ENCODE measurements around the gene C1QTNF7. TPM values are rescaled to one million over a fixed set of nuclear protein-coding genes. Genes with fewer than 3 reads are reported as not detected.

C1QTNF7 gene
- total and polyA plus RNA-seq, 2 experiments from 2014 or later = not detected

GRCh38 chr4:15488658-15489470 lies 61.0 kb downstream of the C1QTNF7 start:
- Histone ChIP-seq H3K4me2 (ENCODE audit: unreplicated experiment) (no peak overlapping the region), H3K79me2 (ENCODE audit: insufficient read depth) (no peaks in the 10 kb centered on the region), H3F3A (ENCODE audit: insufficient read depth) (peaks cover 5% of the 10 kb centered on the region; the same call in 1 of the 2 replicates), H4K20me1 (ENCODE audit: insufficient read depth) (no peaks in the 10 kb centered on the region), H3K9me3 (ENCODE audit: low read depth) (no peaks in the 10 kb centered on the region), H2AFZ (no peak overlapping the region), H3K9ac (no peak overlapping the region), H3K27ac (no peak overlapping the region), H3K4me1 (ENCODE audit: insufficient read depth) (no peaks in the 10 kb centered on the region), H3K27me3 (replicated peaks; ENCODE audit: insufficient read depth) (no peaks in the 10 kb centered on the region), H3K4me3 (no peak overlapping the region), H3K9me2 (ENCODE audit: insufficient read depth) (no peaks in the 10 kb centered on the region), H3K36me3 (ENCODE audit: low read depth) (no peaks in the 10 kb centered on the region)
- peak; percentile 41 for DNase-seq
- 51 to 53% methylated on average over 6 of the region's 6 CpGs for WGBS, 2 experiments (ENCODE audit: low coverage in 1 of 2, low lambda C conversion rate in 2 of 2, missing lambda C conversion rate in 2 of 2)
- TF ChIP-seq EZH2 (IDR thresholded peaks at IDR 0.05; ENCODE audit: insufficient read depth, poor library complexity, severe bottlenecking) = no peak
- TF ChIP-seq EZH2phosphoT487 (IDR thresholded peaks at IDR 0.05; ENCODE audit: insufficient read depth, low read depth) = no peak
- in situ Hi-C loops (cut with MboI) = loop anchor here (25.0 kb wide), 1 partner anchor 473 kb away; the partner anchor contains the start of gene FGFBP2

GRCh38 chr4:15489551-15489950 lies 61.7 kb downstream of the C1QTNF7 start:
- Histone ChIP-seq H3K79me2 (ENCODE audit: insufficient read depth) (no peaks in the 10 kb centered on the region), H3F3A (ENCODE audit: insufficient read depth) (peaks cover 5% of the 10 kb centered on the region; the same call in 1 of the 2 replicates), H3K9me3 (ENCODE audit: low read depth) (no peaks in the 10 kb centered on the region), H3K9me2 (ENCODE audit: insufficient read depth) (no peaks in the 10 kb centered on the region), H3K27me3 (replicated peaks; ENCODE audit: insufficient read depth) (no peaks in the 10 kb centered on the region), H3K4me2 (ENCODE audit: unreplicated experiment) (no peak overlapping the region), H3K36me3 (ENCODE audit: low read depth) (no peaks in the 10 kb centered on the region), H4K20me1 (ENCODE audit: insufficient read depth) (no peaks in the 10 kb centered on the region), H2AFZ (no peak overlapping the region), H3K4me3 (no peak overlapping the region), H3K9ac (no peak overlapping the region), H3K27ac (no peak overlapping the region), H3K4me1 (ENCODE audit: insufficient read depth) (no peaks in the 10 kb centered on the region)
- in situ Hi-C loops (cut with MboI) = loop anchor here (25.0 kb wide), 1 partner anchor 473 kb away; the partner anchor contains the start of gene FGFBP2
- TF ChIP-seq EZH2 (IDR thresholded peaks at IDR 0.05; ENCODE audit: insufficient read depth, poor library complexity, severe bottlenecking) (no peak), EZH2phosphoT487 (IDR thresholded peaks at IDR 0.05; ENCODE audit: insufficient read depth, low read depth) (no peak)
- WGBS, 2 experiments (ENCODE audit: low coverage in 1 of 2, low lambda C conversion rate in 2 of 2, missing lambda C conversion rate in 2 of 2) = 51 to 60% methylated on average over 2 of the region's 2 CpGs
- DNase-seq = no peak

- Histone ChIP-seq H3K27me3 (replicated peaks; ENCODE audit: insufficient read depth) (no peaks in the 10 kb centered on the region), H3K4me1 (ENCODE audit: insufficient read depth) (no peaks in the 10 kb centered on the region), H3K36me3 (ENCODE audit: low read depth) (no peaks in the 10 kb centered on the region), H3K9me3 (ENCODE audit: low read depth) (no peaks in the 10 kb centered on the region), H3K4me2 (ENCODE audit: unreplicated experiment) (no peak overlapping the region), H4K20me1 (ENCODE audit: insufficient read depth) (no peaks in the 10 kb centered on the region), H3F3A (ENCODE audit: insufficient read depth) (peaks cover 5% of the 10 kb centered on the region; the same call in 1 of the 2 replicates), H3K27ac (no peak overlapping the region), H3K79me2 (ENCODE audit: insufficient read depth) (no peaks in the 10 kb centered on the region), H3K9ac (no peak overlapping the region), H3K9me2 (ENCODE audit: insufficient read depth) (no peaks in the 10 kb centered on the region), H2AFZ (no peak overlapping the region), H3K4me3 (no peak overlapping the region)
- TF ChIP-seq EZH2phosphoT487 (IDR thresholded peaks at IDR 0.05; ENCODE audit: insufficient read depth, low read depth) = no peak
- TF ChIP-seq EZH2 (IDR thresholded peaks at IDR 0.05; ENCODE audit: insufficient read depth, poor library complexity, severe bottlenecking) = no peak
- DNase-seq = no peak
- in situ Hi-C loops (cut with MboI) = loop anchor here (25.0 kb wide), 1 partner anchor 469 kb away; the partner anchor contains the start of gene FGFBP2
Measured at GRCh38 chr4:15493411-15493810, 65.6 kb downstream of the C1QTNF7 start.

GRCh38 chr4:15495621-15496020 lies 67.8 kb downstream of the C1QTNF7 start:
- no peak overlapping the region for H3K4me3 ChIP-seq

More at GRCh38 chr4:15495621-15496020, 67.8 kb downstream of the C1QTNF7 start:
- Histone ChIP-seq H2AFZ (no peak overlapping the region), H3K79me2 (ENCODE audit: insufficient read depth) (no peaks in the 10 kb centered on the region), H3K36me3 (ENCODE audit: low read depth) (no peaks in the 10 kb centered on the region), H3K27ac (no peak overlapping the region), H3K4me2 (ENCODE audit: unreplicated experiment) (no peak overlapping the region), H3K9me3 (ENCODE audit: low read depth) (no peaks in the 10 kb centered on the region), H3K9ac (no peak overlapping the region), H3K4me1 (ENCODE audit: insufficient read depth) (no peaks in the 10 kb centered on the region), H3K9me2 (ENCODE audit: insufficient read depth) (no peaks in the 10 kb centered on the region), H3F3A (ENCODE audit: insufficient read depth) (no peaks in the 10 kb centered on the region), H3K27me3 (replicated peaks; ENCODE audit: insufficient read depth) (no peaks in the 10 kb centered on the region), H4K20me1 (ENCODE audit: insufficient read depth) (no peaks in the 10 kb centered on the region)
- in situ Hi-C loops (cut with MboI) = loop anchor here (25.0 kb wide), 1 partner anchor 467 kb away; the partner anchor contains the start of gene FGFBP2
- no peak for DNase-seq
- WGBS, 2 experiments (ENCODE audit: low coverage in 1 of 2, low lambda C conversion rate in 2 of 2, missing lambda C conversion rate in 2 of 2) = 100% methylated on average over 1 of the region's 1 CpG
- TF ChIP-seq EZH2 (IDR thresholded peaks at IDR 0.05; ENCODE audit: insufficient read depth, poor library complexity, severe bottlenecking) = no peak
- TF ChIP-seq EZH2phosphoT487 (IDR thresholded peaks at IDR 0.05; ENCODE audit: insufficient read depth, low read depth) = no peak

Small RNAs within 50 kb of the gene (small RNA-seq; reads per million reads assigned to genes)
- not detected for gene AC007016.1 (ENCODE audit: low read depth, low replicate concordance)

Other genes starting within 250 kb of the C1QTNF7 start
- 10.2 and 19.5 TPM in 2 replicates for gene CC2D2A, start 41.8 kb downstream of the C1QTNF7 start, total RNA-seq (2014; rRNA removed; shearing (Covaris generic))
- 11.5 and 12.2 TPM in 2 replicates for gene CC2D2A, start 41.8 kb downstream of the C1QTNF7 start, polyA plus RNA-seq (2016; fragmentation: Nextera tagmentation; extraction: Ambion mirVana)
- gene FBXL5, start 227.3 kb downstream of the C1QTNF7 start, total RNA-seq (2014; rRNA removed; shearing (Covaris generic)) = 68.4 and 82.7 TPM in 2 replicates
- 55.6 and 57.8 TPM in 2 replicates for gene FBXL5, start 227.3 kb downstream of the C1QTNF7 start, polyA plus RNA-seq (2016; fragmentation: Nextera tagmentation; extraction: Ambion mirVana)